ENCODE data around the gene DENND4C.
"Not testable (repeated sequence)": the region's sequence is repeated elsewhere in the genome, so short reads cannot be mapped to it uniquely, and the experiment has no call there.

Gene DENND4C

DNA sequence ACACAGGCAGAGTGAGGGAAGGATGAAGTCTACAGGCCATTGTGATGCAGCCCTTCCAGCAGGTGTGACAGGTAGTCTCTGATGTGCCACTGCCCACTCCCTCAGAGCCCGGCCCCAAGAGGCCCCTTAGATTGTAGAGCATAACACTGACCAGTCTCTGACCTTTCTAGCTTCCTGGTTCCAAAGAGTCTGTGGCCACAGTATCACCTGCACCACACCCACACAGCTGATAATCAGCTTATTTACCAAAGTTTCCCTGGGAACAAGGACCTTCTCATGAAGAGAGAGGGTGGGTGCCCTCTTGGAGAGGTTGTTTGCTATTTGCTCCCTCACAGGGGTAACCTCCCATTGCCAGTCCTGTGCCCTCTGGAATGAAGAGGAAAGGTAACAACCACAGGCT, 167.4 kb downstream of the DENND4C start:
- Histone ChIP-seq H3K27ac (no peak overlapping the region), H3K4me3 (no peak overlapping the region)
- DNase-seq (ENCODE audit: low spot score) = no peak
- TF ChIP-seq, protein P1, sequence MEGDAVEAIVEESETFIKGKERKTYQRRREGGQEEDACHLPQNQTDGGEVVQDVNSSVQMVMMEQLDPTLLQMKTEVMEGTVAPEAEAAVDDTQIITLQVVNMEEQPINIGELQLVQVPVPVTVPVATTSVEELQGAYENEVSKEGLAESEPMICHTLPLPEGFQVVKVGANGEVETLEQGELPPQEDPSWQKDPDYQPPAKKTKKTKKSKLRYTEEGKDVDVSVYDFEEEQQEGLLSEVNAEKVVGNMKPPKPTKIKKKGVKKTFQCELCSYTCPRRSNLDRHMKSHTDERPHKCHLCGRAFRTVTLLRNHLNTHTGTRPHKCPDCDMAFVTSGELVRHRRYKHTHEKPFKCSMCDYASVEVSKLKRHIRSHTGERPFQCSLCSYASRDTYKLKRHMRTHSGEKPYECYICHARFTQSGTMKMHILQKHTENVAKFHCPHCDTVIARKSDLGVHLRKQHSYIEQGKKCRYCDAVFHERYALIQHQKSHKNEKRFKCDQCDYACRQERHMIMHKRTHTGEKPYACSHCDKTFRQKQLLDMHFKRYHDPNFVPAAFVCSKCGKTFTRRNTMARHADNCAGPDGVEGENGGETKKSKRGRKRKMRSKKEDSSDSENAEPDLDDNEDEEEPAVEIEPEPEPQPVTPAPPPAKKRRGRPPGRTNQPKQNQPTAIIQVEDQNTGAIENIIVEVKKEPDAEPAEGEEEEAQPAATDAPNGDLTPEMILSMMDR (IDR thresholded peaks at IDR 0.05) = no peak

DNA sequence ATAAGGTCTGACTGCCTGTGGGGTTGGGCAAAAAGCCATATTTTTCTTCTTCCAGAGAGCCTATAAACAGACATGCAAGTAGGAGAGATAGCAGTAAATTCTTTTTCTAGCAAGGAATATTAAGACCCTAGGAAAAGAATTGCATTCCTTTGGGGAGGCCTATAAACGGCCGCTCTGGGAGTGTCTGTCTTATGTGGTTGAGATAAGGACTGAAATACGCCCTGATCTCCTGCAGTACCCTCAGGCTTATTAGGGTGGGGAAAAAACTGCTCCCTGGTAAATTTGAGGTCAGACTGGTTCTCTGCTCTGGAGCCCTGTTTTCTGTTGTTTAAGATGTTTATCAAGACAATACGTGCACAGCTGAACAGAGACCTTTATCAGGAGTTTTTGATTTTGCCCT, 172.7 kb downstream of the DENND4C start:
- not testable (repeated sequence) for H3K4me3 ChIP-seq; H3K27ac ChIP-seq; DNase-seq (ENCODE audit: low spot score)

DNA sequence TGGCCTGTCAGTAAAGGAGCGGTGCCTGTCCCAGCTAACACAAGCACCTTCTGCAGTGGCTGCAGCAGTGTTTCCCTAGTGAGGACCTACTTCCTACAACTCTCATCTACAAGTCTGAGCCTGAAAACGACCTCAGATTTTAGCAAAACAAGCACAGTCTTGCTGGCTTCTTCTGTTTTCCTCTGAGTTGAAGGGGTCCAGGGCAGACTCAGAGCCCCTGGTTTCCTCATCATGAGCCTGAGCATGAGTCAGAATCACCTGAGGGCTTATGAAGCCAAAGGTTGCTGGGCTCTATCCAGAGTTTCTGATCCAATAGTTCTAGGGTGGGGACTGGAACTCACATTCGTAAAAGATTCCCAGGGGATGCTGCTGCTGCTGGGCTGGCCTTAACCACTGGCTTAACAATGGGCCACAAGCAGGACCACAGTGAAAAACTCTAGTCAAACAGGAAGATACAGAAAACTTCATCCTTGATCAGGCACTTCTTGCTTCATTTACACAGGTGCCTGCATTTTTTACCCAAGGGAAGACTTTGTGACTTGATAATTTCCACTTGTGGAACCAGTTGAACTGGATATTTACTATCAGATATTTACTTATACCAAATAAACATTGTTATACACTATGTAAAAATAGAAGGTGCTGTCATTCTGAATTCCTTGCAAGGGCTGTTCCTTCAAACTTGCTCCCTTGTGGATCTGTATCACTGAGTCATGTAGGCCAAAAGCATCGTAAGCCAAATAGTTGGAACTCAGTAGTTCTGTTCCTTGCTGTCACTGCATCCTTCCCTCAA, 174.0 kb downstream of the DENND4C start:
- no peak overlapping the region for H3K27ac ChIP-seq
- no peak for DNase-seq (ENCODE audit: low spot score)
- TF ChIP-seq, protein P1 (IDR thresholded peaks at IDR 0.05) = no peak
- no peak overlapping the region for H3K4me3 ChIP-seq

DNA sequence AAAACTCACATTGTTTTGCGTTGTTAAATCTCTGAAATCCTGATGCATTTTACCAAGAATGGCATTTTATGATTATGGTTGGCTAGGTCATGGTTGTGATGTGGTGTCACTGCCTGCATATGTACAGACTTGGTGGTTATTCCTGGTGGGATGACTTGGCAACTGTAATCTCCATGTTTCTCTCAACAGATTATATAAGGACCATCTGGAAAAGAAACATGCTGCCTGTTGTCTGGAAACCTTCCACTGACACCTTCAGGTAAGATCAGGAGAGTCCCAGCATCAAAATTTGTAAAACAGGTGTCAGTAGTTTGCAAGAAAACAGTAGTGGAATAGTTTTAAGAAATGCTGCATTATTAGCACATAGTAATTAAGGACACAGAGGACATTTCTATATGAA, 175.3 kb downstream of the DENND4C start:
- no peak overlapping the region for H3K4me3 ChIP-seq
- TF ChIP-seq, protein P1 (IDR thresholded peaks at IDR 0.05) = no peak
- H3K27ac ChIP-seq = no peak overlapping the region
- DNase-seq (ENCODE audit: low spot score) = no peak

DNA sequence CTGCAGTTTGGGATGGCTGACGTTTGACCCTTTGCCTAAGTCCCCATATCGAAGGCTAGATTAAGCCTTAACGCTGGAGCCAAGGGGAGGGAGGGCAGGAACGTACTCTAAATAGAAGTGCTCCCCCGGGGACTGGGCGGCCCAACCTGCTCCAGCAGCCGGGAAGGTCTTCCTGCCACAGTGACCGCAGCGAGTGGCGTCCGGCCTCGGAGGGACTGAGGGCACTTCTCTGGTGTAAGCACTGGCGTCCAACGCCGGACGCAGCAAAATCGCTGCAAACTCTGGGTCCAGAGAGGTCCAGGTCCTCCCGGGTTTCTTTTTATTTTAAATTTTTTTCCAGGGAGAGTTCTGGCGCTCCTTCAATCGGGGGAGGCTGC, 177.8 kb downstream of the DENND4C start:
- Histone ChIP-seq H3K4me3 (peak overlapping the region; percentile 94), H3K27ac (peak overlapping the region; percentile 66 to 93)
- no peak for DNase-seq (ENCODE audit: low spot score)
- TF ChIP-seq, protein P1 (IDR thresholded peaks at IDR 0.05) = no peak

DNA sequence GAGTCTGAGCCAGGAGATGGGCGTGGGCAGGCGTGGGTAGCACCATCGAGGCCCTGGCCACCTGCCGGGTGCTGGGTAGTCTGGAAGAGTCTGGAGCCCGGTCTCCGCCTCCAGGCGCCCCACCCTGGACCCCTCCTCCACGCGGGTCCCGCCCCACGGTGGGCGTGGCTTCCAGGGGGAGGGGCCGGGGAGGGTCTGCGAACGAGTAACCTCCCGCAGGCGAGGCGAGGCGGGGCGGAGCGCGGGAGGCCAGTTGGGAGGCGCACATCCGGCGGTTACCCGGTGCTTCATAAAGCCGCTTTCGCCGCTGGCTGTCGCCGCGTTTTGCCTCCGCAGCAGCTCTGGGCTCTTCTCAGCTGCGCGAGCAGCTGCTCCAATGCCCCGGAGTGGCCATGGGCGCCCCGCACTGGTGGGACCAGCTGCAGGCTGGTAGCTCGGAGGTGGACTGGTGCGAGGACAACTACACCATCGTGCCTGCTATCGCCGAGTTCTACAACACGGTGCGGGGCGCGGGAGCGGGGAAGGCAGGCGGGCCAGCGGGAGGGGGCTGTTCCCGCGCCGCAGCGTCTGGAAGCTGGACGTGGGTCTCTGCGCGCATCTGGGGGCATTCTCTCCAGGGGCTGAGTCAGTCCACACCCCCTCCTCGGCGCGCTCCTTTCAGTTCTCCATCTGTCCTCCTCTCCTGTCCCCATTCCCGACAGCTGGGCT, 178.4 kb downstream of the DENND4C start, which contains the start of gene ACER2:
Gene ACER2 (plus strand): TSS at position 317 of the 708 bp plus-strand sequence. CDS start 76 bp downstream, at position 393.
- Histone ChIP-seq H3K4me3 (peak within 1 kb of the TSS; percentile 94), H3K27ac (peak within 1 kb of the TSS; percentile 66 to 93)
- DNase-seq (ENCODE audit: low spot score) = peak; percentile 96
- TF ChIP-seq, protein P1 (IDR thresholded peaks at IDR 0.05) = no peak

DNA sequence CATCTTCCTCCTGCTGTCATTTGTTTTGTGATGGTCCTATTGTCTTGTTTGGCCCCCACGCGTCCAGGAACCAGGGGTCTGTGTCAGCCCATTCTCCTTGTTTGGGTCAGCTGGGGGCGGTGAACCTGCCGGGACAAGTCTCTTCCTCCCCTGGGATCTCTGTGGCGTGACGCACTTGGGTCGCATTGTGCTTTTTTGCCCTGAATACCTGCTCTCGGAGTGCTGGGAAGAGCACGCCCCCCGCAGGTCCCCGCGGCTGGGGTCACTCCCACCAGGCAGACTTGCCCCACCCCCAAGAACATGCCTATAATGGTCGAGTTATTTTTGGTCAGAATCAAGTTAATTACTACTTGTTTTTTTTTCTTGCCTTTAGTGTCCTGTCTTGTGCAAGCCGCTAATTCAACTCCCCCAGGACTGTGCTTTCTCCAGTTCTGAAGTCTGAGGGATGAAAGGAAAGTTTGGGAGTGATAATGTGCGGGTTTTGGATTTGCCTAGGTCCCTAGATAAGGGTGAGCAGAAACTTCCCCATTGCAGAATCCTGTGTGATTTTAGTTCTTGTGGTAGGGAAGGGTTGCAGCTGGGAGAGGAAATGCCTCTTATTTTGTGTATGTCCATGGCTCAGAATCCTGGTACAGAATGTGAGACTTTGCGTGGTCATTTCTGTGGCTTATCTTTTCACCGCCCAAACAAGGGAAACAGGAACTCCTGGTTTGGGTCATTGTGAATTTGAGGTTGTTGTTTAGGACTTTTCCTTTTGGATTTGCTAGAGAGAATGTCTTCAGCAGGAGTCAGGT, 179.1 kb downstream of the DENND4C start:
- peak; percentile 83 for DNase-seq (ENCODE audit: low spot score)

More for the DNA sequence above, 179.1 kb downstream of the DENND4C start:
- peak overlapping the region; percentile 66 to 93 for H3K27ac ChIP-seq
- H3K4me3 ChIP-seq = peak overlapping the region; percentile 94
- TF ChIP-seq, protein P1 (IDR thresholded peaks at IDR 0.05) = no peak

All from coronary artery (tissue), 2 donors.